Testis (tissue), 3 donors: ENCODE measurements around the gene ATRN. TPM values are rescaled to one million over a fixed set of nuclear protein-coding genes. Genes with fewer than 3 reads are reported as not detected.

Source experiments
- DNase-seq: peaks from one replicate; pipeline ENCODE4 v3.0.0-alpha.2; 2019
- H3K27ac ChIP-seq, 2 donors: fragments of 200-600 bp; sonication (generic); one replicate each; pipeline ENCODE4 v1.5.1; 2019
- H3K27me3 ChIP-seq: fragments of 200-600 bp; sonication (generic); one replicate; pipeline ENCODE4 v1.5.1; 2019
- H3K36me3 ChIP-seq: fragments of 200-600 bp; sonication (generic); one replicate; pipeline ENCODE4 v1.5.1; 2017; ENCODE audit warnings: low read depth; ENCODE audit errors: missing control alignments
- H3K4me1 ChIP-seq: fragments of 200-600 bp; sonication (generic); one replicate; pipeline ENCODE4 v1.5.1; 2019
- H3K4me3 ChIP-seq, 2 donors: fragments of 200-600 bp; sonication (generic); one replicate each; pipeline ENCODE4 v1.5.1; 2017 to 2019
- H3K9me3 ChIP-seq: fragments of 200-600 bp; sonication (generic); one replicate; pipeline ENCODE4 v1.5.1; 2017
- POLR2A ChIP-seq: fragments of 450-650 bp; IDR thresholded peaks from one replicate; pipeline ENCODE4 v1.6.1; 2017; ENCODE audit warnings: antibody characterized with exemption, mild to moderate bottlenecking, moderate library complexity
- WGBS, 2 donors: methylation state at CpG; one replicate each; pipeline ENCODE4 v1.1.5; 2018; 5-methylcytosine and 5-hydroxymethylcytosine counted together
- intact Hi-C: fragments of 100-400 bp; cut with DNase I; formaldehyde crosslinking; loops from one replicate; pipeline ENCODE4 v1.15.1; 2023; ENCODE audit warnings: low total_unique reads
- polyA plus RNA-seq: library from polyadenylated mRNA; stranded (reverse); fragments of 350-450 nt; fragmentation: Illumina TruSeq; extraction: RNeasy Lipid Tissue Mini Kit (QIAGEN cat#74804); gene quantifications from one replicate; pipeline ENCODE4 v1.2.3, GENCODE V29; 2014; ENCODE audit warnings: low read depth, low replicate concordance; ENCODE audit not compliant: insufficient read depth
- total RNA-seq, 2 donors: library from RNA; depleted of rRNA; stranded (reverse); fragments of >200 nt; gene quantifications; one replicate each; pipeline ENCODE4 v1.2.3, GENCODE V29; 2016
- TF ChIP-seq, protein P1 (sequence below), 3 experiments: fragments of 450-650 bp in 2 of 3; fragments of 200-600 bp in 1 of 3; sonication (generic) in 1 of 3; IDR thresholded peaks; one replicate each; pipeline ENCODE4 v1.5.1; 2016 to 2019; ENCODE audit warnings: antibody characterized with exemption in 3 of 3, mild to moderate bottlenecking in 2 of 3, moderate library complexity in 1 of 3

The ATRN gene
- total and polyA plus RNA-seq, 3 donors from 2014 or later, result 39.4 to 43.8 (median 42.7) TPM

DNA sequence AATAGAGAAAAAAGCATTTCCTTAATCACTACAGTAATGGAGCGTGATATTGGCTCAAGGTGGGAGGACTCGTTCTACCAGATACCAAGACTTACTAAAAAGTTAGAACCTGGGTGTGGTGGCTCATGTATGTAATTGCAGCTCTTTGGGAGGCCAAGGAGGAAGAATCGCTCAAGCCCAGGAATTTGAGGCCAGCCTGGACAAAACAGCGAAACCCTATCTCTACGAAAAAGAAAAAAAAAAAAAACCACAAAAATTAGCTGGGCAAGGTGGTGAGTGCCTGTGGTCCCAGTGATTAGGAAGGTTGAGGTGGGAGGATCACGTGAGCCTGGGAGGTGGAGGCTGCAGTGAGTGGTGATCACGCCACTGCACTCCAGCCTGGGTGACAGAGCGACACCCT, 24.0 kb upstream of the ATRN start:
- TF ChIP-seq POLR2A, result no peak
- TF ChIP-seq, protein P1, sequence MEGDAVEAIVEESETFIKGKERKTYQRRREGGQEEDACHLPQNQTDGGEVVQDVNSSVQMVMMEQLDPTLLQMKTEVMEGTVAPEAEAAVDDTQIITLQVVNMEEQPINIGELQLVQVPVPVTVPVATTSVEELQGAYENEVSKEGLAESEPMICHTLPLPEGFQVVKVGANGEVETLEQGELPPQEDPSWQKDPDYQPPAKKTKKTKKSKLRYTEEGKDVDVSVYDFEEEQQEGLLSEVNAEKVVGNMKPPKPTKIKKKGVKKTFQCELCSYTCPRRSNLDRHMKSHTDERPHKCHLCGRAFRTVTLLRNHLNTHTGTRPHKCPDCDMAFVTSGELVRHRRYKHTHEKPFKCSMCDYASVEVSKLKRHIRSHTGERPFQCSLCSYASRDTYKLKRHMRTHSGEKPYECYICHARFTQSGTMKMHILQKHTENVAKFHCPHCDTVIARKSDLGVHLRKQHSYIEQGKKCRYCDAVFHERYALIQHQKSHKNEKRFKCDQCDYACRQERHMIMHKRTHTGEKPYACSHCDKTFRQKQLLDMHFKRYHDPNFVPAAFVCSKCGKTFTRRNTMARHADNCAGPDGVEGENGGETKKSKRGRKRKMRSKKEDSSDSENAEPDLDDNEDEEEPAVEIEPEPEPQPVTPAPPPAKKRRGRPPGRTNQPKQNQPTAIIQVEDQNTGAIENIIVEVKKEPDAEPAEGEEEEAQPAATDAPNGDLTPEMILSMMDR (IDR thresholded peaks at IDR 0.05), result no peak

DNA sequence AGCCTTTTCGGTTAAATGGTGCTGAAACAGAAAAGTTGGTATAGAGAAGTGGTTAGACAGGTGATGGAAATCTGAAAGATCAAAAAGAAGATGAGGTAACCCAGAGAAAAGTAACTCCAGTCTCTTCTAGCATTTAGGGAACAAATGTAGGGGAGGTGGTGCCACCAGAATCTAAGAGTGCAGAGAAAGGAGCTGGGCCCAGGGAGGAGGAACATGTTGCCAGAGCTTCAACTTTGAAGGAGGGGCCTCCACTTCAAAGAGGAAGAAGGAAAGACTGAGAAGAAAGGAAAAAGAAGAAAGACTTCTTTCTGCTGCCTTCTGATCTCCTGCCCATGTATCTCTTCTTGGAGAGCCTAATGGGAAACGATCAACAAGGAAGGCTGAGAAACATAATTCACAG, 23.5 kb upstream of the ATRN start:
- Histone ChIP-seq H3K27ac (no peak overlapping the region), H3K9me3 (no peaks in the 10 kb centered on the region), H3K27me3 (no peaks in the 10 kb centered on the region), H3K4me3 (no peak overlapping the region), H3K36me3 (no peaks in the 10 kb centered on the region), H3K4me1 (no peaks in the 10 kb centered on the region)
- WGBS, 2 donors, result 84 to 86% methylated on average over 2 of the region's 2 CpGs
- no peak for DNase-seq
- intact Hi-C loops, result no loop called here
- TF ChIP-seq, protein P1 (IDR thresholded peaks at IDR 0.05), result no peak

More for the DNA sequence above, 24.0 kb upstream of the ATRN start:
- Histone ChIP-seq H3K36me3 (no peaks in the 10 kb centered on the region), H3K4me3 (no peak overlapping the region), H3K4me1 (no peaks in the 10 kb centered on the region), H3K27ac (no peak overlapping the region), H3K27me3 (no peaks in the 10 kb centered on the region), H3K9me3 (no peaks in the 10 kb centered on the region)
- intact Hi-C loops, result no loop called here
- WGBS, 2 donors, result 88 to 92% methylated on average over 8 of the region's 8 CpGs
- DNase-seq, result no peak

DNA sequence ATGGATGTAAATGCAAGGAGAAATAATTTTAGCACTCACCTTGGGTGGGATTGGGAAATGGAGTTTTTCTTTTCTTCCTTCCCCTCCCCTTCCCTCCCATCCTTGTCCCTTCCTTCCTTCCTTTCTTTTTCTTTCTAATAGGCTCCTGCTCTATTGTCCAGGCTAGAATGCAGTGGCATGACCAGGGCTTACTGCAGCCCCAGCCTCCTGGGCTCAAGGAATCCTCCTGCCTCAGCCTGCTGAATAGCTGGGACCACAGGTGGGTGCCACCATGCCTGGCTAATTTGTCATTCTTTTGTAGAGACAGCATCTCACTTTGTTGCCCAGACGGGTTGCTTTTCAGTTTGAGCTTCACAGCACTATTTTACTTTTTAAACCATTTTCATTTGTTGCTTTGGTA, 21.5 kb upstream of the ATRN start:
- Histone ChIP-seq H3K4me1 (no peaks in the 10 kb centered on the region), H3K27me3 (no peaks in the 10 kb centered on the region), H3K36me3 (no peaks in the 10 kb centered on the region), H3K9me3 (no peaks in the 10 kb centered on the region), H3K4me3 (no peak overlapping the region), H3K27ac (no peak overlapping the region)
- no peak for TF ChIP-seq POLR2A
- TF ChIP-seq, protein P1 (IDR thresholded peaks at IDR 0.05), result no peak
- 79 to 83% methylated on average over 1 of the region's 1 CpG for WGBS, 2 donors
- intact Hi-C loops, result no loop called here
- no peak for DNase-seq

DNA sequence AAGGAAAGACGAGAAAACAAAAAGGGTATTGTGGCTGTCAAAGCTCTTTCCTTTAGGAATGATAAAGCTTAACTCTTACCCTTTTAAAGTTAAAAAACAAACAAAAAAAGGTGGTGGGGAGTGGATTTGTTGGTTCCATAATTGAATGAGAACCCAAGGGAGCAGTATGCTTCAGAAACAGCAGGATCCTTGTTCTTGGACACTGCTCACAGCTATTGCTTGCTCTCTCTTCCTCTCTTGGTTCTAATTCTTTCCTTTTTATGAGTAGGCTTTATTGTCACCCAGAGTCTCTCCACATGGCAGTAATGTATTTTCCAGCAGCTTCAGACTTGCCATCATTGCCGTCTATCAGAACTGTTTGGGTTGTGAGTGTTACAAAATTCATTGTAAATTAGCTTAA, 18.7 kb upstream of the ATRN start:
- TF ChIP-seq POLR2A, result no peak
- TF ChIP-seq, protein P1 (IDR thresholded peaks at IDR 0.05), result no peak
- WGBS, 2 donors, result 68 to 70% methylated on average over 2 of the region's 2 CpGs
- Histone ChIP-seq H3K9me3 (no peaks in the 10 kb centered on the region), H3K36me3 (no peaks in the 10 kb centered on the region), H3K4me3 (no peak overlapping the region), H3K4me1 (no peaks in the 10 kb centered on the region), H3K27me3 (no peaks in the 10 kb centered on the region), H3K27ac (no peak overlapping the region)
- intact Hi-C loops, result no loop called here
- no peak for DNase-seq

DNA sequence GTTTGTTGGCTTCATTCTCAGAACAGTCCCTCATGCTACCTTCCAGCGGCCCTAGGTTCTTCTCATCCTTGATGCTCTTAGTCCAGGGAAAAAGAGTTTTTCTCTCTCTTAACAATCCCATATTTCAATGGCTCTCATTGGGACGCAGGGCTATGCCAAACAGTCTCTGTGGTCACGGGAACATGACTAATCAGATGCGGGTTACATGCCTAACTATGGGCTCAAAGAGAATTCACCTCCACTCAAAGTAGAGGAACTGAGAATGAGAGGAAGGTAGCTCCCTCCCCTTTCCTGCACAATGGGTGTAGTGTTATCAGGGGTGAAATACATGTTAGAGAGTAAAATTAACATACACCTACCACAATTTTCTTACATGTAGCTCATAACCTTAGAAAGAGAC, 18.1 kb upstream of the ATRN start:
- Histone ChIP-seq H3K36me3 (no peaks in the 10 kb centered on the region), H3K27ac (no peak overlapping the region), H3K4me1 (no peaks in the 10 kb centered on the region), H3K27me3 (no peaks in the 10 kb centered on the region), H3K9me3 (no peaks in the 10 kb centered on the region), H3K4me3 (no peak overlapping the region)
- 87 to 98% methylated on average over 4 of the region's 4 CpGs for WGBS, 2 donors
- intact Hi-C loops, result no loop called here
- TF ChIP-seq, protein P1 (IDR thresholded peaks at IDR 0.05), result no peak
- TF ChIP-seq POLR2A, result no peak
- DNase-seq, result no peak
